CD4-positive, alpha-beta T cell treated with Interferon alpha-2 for 1 hour (primary cell): ENCODE data around the gene DLGAP4.
A peak's percentile ranks its signal among the peaks of the same experiment; 100 is the strongest.

Source experiments
- DNase-seq, 2 donors: peaks; one replicate each; pipeline ENCODE4 v3.0.0-alpha.2; 2020 to 2022

Gene DLGAP4

DNA sequence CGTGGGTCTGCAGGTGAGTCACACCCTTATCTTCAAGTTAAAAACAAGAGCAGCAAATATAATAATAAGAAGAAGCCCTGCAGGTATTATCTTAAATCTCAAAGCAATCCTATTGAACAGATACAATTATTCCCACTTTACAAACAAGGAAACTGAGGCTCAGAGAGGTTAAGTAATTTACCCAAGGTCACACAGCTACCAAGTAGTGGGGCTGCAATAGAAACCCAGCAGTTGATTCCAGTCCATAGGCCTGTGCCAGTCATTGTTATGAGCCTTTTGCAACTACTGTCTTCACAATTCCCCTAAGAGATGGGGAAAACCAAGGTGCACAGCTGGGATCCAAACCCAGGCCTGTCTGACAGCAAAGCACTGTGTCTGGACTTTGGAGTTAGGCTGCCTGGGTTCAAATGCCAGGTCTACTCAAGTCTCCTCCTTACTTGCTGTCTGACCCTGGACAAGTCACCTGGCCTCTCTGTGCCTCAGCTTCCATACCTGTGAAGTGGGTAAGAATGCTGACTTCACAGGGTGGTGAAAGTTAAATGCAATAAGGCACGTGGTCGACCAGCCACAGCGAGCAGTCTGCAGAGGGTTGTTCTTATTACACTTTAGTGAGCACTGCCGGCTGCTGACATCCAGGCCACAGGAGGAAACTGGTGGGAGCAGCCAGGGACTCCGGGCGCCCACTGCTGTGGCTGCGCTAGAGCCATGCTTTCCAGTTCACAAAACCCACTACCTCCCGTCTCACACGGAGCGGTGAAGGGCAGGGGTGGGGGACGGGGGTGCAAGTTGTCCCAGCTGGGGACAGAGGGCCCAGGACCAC is 241.3 kb downstream of the DLGAP4 start:
- DNase-seq = no peak

GRCh38 chr20:36548006-36548315 is 241.8 kb downstream of the DLGAP4 start:
- DNase-seq = no peak

DNA sequence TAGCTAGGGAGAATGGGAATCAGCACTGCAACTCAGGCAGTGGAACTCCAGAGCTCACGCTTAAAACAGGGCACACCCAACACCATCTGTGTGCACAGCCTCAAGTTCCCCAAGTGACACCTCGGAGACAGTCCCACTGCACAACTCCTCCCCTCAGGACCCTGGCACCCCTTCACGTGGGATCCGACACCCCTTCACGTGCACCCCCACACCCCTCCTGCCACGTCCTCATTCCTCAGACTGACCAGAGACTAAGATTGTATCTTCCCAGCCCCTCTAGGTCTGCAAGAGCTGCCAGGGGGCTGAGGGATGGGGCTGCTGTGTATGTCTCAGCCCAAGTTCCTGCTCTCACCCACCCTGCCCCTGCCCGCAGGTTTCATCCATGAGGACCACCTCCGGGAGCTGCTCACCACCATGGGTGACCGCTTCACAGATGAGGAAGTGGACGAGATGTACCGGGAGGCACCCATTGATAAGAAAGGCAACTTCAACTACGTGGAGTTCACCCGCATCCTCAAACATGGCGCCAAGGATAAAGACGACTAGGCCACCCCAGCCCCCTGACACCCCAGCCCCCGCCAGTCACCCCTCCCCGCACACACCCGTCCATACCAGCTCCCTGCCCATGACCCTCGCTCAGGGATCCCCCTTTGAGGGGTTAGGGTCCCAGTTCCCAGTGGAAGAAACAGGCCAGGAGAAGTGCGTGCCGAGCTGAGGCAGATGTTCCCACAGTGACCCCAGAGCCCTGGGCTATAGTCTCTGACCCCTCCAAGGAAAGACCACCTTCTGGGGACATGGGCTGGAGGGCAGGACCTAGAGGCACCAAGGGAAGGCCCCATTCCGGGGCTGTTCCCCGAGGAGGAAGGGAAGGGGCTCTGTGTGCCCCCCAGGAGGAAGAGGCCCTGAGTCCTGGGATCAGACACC is 242.8 kb downstream of the DLGAP4 start:
- no peak for DNase-seq

GRCh38 chr20:36549628-36549941 is 243.4 kb downstream of the DLGAP4 start:
- no peak for DNase-seq

DNA sequence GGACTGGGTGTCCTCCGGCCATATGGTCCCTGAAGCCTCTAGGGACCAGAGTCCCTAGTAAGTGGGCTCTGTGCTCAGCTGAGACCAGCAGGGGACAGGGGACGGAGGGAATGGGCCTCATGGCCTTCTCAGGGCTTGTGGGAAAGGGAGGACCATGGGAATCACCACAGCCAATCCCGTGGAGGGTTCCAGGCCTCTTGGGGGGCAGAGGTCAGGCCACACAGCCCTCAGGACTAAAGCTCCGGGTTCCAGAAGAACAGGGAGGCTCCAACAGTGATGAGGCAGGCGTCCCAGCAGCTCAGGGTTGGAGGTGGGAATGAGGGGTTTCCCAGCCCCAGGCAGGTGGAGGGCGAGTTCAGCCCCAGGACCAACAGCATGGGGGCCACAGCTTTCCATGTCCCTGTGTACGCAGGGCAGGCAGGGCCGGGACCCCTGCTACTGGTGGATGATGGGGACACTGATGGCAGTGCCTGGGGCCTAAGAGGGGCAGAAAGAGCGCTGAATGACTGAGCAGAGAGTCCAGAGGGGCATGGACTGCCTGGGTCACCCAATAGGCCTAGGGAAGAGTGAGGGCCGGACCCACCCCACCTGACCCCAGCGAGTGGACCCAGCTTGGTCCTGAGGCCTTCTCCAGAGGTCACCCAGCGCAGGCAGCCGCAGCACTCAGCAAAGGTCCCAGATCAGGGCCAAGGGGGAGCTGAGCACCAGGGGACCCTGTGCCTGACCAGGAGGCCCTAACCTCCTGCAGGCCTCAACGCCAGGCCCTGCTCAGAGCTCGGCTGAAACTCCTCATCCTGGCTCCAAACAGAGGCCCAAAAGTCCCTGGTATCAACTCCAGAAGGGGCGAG is 244.0 kb downstream of the DLGAP4 start:
- DNase-seq = no peak

DNA sequence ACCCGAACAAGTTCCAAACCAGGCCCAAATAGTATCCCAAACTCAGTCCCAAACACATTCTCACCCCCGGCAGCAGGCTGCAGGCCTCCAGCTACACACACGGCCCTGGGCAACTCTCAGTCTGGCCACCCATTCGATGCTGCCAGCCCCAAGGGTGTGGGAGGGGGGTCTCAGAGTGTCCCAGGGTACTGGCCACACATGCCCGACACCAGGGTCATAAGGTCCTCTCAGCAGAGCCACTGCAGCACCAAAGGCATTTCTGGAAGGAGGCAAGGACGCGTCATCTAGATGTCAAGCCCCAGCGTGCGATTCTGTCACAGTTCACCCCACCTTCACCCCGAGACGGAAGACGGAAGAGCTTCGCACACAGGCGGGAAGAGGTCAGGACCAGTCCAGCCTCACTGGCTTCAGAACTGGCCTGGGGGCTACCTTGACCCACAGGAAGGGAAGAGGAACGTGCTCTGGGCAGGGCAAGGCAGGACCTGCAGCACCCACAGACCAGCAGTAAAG is 244.7 kb downstream of the DLGAP4 start:
- no peak for DNase-seq

DNA sequence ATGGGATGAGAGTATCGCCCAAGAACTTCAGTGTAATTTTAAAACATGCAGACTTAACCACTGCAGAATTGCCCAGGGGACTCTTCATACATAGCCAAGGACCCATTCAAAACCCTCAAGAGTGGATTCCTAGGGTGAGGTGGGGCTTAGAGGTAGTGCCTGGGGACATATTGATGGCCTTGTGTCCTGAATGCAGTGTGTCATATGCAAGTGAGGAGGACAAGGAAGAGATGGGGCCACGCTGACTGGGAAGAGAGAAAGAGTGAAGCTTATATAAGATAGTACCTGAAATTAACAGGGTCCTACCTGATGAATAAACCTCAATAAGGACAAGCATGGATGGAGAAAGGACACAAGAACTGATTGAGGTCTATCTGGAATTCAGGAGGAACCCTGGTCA is 249.1 kb downstream of the DLGAP4 start:
- no peak for DNase-seq

DNA sequence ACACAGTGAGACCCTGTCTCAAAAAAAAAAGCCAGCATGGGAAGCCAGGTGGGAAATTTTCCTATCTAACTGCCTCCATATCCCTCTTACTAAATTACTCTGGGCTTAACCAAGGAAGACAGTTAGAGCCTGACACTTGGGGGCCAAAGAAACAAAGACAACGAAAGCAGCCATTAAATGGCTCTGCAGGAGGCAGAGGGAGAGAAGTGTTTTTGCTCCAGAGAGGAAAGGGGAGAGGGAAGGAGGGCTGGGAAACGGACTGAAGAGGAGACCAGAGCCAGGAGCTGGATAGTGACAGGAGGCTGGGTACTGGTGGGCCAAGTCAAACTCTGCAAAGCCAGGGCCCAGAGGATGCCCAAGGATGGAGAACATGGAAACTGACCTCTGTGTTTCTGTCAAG is 256.6 kb downstream of the DLGAP4 start:
- no peak for DNase-seq

DNA sequence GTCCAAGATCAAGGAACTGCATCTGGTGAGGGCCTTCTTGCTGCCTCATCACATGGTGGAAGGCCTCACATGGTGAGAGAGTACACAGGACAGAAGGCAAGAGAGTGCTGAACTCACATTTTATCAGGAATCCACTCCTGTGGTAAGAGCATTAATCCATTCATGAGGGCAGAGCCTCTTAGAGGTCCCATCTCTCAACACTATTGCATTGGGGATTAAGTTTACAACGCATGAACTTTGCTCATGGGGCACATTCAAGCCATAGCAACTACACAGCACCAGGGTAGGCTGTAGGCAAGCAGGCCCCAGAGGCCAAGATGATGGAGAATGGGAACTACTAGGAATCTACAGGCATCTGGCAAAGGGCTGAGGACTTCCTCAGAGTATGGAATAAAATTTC is 257.2 kb downstream of the DLGAP4 start:
- no peak for DNase-seq

DNA sequence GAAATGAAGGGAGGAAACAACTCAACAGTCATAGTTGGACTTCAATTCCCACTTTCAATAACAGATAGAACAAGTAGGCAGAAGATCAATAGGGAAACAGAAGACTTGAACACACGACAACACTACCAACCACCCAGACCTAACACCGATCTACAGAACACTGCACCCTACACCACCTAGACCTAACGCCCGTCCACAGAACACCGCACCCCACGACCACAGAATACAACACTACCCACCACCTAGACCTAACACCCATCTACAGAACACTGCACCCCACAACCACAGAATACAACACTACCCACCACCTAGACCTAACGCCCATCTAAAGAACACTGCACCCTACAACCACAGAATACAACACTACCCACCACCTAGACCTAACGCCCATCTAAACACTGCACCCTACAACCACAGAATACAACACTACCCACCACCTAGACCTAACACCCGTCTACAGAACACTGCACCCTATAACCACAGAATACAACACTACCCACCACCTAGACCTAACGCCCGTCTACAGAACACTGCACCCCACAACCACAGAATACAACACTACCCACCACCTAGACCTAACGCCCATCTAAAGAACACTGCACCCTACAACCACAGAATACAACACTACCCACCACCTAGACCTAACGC is 258.1 kb downstream of the DLGAP4 start:
- peak in 1 of 2 donors; percentile 28 for DNase-seq

GRCh38 chr20:36564726-36565121 is 258.6 kb downstream of the DLGAP4 start:
- DNase-seq = peak in 1 of 2 donors; percentile 46

DNA sequence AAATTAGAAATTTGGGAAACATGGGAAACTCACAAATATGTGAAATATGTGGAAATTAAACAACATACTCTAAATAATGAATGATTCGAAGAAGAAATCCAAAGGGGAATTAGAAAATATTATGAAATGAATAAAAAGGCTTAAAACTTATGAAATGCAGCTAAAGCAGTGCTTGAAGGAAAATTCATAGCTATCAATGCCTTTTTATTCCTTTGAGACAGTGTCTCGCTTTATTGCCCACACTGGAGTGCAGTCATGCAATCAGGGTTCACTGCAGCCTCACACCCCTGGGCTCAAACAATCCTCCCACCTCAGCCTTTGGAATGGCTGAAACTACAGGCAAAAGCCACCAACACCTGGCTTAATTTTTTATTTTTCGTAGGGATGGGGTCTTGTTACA is 259.4 kb downstream of the DLGAP4 start:
- DNase-seq = no peak

GRCh38 chr20:36569847-36570429 is 263.8 kb downstream of the DLGAP4 start:
- DNase-seq = no peak

DNA sequence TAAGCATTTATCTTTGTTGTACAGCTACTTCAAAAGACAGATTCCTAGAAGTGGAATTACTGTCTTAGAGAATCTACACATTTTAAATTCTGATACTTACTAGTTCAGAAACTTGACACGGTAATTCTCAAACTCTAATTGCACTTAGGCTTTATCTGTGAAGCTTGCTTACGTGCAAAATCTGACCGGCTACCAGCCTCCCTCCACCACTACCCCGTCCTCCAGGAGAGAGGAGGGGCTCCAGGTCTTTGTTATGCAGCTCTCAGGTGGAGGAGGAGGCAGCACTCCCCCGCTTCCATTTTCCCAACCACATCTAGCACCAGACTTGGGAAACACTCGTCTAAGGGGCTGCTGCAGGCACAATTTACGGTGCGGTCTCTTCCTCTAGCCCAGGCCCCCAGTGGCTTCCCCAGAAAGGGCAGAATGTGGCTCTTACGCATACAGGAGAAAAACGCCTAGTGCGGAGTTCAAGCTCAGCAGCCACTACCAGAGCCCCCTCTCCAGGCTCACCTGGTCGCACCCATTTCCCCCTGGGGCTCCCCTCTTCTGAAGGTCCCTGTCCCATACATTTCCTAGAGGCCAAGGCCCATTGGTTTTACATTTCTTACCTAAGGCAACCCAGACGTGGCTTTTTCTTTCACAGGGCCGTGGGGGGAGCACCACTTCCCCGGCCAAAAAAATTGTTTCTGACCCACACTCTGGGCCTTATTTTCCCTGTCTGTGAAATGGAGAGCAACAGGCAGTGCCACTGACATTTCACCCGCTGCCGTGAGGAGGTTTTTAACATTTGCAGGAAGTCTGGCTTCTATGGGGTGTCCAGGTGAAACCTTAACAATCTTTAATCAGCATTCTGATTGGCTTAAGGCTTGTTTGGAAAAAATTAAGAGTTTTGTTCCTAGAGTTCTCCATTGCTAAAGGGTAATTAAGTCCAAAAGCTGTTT is 265.7 kb downstream of the DLGAP4 start:
- DNase-seq = no peak

GRCh38 chr20:36572701-36573102 is 266.6 kb downstream of the DLGAP4 start:
- DNase-seq = peak; percentile 66 to 69

- DNase-seq = peak; percentile 93 to 94
Observed at GRCh38 chr20:36573103-36573797, 267.1 kb downstream of the DLGAP4 start, which contains the start of gene TGIF2. TSS of gene TGIF2 (plus strand) at chr20:36573597. CDS start at chr20:36578775, 5,178 bp downstream.

DNA sequence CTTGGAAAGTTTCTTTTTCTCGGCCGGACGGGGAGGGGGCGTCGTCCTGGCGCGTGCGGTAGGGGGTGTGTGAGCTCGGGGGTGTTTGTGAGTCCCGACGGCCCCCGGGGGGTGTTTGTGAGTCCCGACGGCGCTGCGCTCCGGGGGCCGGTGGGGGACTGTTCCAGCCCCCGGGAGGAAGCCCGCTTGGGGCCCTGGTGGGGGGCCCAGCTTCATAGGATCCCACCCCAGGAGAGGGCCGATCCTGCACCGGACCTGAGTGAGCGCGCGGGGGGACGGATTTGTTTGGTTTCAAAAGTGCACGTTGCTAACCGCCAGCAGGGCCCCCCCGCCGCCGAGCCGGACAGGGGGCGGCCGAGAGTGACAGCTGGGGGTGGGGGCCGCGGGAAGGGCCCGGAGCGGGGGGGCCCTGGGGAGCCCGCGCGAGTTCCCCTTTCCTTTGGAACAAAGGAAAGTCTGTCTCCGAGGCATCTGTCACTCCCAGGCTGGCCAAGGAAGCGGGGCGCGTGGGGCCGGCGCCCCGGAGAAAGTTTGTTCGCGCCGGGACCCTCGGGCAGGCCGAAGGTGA is 267.7 kb downstream of the DLGAP4 start:
- peak; percentile 50 to 51 for DNase-seq

DNA sequence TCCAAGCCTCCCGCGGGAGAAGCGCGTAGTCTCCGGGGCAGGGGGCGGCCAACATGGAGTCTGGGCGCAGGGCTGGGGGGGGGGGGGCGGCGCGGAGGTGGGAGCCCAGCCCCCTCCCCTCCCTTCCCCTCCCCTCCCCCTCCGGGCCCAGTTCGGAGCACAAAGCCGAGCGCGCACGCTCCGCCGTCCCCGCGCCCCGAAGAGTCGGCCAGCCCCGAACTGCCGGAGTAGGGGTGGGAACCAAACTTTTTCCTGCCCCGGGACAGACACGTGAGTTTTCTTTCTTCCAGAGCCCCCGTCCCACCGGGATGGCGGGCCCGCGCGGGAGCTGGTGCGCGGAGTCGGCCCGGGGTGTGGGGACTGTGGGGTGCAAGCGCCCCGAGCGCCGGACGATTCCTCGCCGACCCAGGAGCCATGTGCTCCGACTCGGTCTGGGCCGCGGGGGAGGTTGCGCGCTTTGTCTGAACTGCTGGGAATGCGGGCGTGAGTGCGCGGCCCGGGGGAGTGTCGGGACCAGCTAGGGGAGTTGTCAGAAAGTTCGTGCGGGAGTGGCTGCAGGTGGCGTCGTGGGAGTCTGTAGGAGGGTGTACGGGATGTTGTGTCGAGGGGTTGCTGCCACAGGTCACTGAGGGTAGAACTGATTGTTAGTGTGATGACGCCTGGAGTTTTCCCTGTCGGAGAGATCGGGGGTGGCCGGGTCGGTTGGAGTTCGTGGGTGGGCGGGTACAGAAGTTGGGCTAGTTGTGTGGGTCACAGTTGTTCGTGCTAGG is 268.4 kb downstream of the DLGAP4 start:
- DNase-seq = peak; percentile 45 to 60

- no peak for DNase-seq
Observed at GRCh38 chr20:36576081-36576445, 269.9 kb downstream of the DLGAP4 start.
